Measurements from ENCODE around the gene BATF.

Gene BATF

DNA sequence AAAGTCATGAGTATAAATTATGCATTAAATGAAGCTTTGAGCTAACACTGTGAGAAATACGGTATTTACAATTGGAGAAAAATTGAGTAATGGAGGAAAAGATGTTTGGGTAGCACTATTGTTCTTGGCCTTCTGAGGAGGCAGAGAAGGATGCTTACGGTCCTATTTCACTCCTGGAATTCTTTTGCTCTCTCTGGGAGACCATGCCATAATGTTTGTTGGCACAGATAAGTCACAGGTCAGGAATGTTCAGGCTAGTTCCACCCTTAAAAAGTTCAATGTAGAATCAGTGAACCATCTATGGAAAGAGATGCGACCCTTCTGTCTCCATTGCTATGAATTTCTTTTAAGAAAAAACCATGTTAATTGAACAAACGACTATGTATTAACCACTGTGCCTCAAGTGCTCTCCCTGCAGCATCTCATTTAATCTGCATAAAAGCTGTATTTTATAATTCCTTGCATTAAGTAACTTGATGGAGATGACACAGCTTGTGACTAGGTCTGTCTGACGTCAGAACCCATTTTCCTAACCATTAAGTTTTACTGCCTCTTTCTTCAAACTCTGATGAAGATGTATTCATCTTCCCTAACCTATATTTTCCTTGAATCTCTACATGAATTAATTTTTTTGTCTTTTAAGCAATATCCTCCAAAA lies 9.5 kb downstream of the BATF start:
- no peak for DNase-seq (ENCODE audit: low read depth in 2 of 3, low spot score in 2 of 3)

DNA sequence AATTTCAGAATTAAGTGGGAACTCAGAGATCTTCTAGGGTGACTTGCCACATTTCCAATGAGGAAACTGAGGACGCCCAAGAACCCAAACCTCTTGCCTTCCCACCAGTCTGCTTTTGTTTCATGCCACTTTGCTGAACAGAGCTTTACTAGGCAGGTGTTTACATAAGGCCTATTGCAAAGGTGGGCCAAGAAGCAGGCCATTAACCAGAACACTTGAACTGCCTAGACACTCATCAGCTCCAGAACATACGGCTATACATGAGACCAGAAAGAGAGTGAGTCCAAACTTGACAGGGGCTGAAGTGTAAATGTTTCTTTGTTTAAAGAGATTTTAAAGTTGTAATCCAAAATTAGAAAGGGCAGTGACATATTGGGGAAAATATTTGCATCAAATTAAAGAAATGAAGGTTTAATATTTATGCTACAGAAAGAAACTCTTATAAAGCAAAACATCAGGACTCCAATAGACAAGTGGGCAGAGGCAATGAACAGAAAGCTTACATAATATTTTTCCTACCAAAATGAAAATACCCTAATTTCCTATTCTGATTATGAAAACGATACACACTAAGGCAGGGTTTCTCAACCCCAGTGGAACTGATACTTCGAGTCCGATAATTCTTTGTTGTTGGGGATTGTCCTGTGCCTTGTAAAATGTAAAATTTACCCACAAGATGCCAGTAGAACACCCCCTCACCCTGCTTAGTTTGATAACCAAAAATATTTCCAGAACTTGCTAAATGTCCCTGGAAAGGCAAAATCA lies 11.7 kb downstream of the BATF start:
- DNase-seq (ENCODE audit: low read depth in 2 of 3, low spot score in 2 of 3), result no peak

GRCh38 chr14:75535164-75535898 lies 13.1 kb downstream of the BATF start:
- no peak for DNase-seq (ENCODE audit: low read depth in 2 of 3, low spot score in 2 of 3)

DNA sequence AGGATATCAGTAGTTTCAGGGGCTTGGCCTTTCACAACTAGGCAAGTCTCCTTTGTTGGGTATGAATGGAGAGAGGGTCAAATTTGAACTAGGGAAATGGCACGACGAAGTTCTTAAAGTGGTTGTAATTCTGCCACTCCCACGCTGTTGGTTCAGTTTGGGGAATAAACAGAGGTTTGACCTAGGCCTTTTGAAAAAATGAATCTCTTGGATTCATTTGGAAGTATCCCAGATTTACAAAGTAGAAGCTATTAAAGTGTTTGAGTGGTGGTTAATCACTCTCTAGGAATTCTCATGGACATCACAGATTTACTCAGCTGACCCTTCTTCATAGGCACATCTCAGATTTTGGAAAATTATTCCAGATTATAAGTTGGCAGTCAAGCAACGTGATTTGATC lies 14.8 kb downstream of the BATF start:
- DNase-seq (ENCODE audit: low read depth in 2 of 3, low spot score in 2 of 3), result no peak

- no peak for DNase-seq (ENCODE audit: low read depth in 2 of 3, low spot score in 2 of 3)
These were observed 16.9 kb downstream of the BATF start for GRCh38 chr14:75539162-75539560.

- DNase-seq (ENCODE audit: low read depth in 2 of 3, low spot score in 2 of 3), result no peak
These were observed 17.6 kb downstream of the BATF start for GRCh38 chr14:75539561-75540478.

DNA sequence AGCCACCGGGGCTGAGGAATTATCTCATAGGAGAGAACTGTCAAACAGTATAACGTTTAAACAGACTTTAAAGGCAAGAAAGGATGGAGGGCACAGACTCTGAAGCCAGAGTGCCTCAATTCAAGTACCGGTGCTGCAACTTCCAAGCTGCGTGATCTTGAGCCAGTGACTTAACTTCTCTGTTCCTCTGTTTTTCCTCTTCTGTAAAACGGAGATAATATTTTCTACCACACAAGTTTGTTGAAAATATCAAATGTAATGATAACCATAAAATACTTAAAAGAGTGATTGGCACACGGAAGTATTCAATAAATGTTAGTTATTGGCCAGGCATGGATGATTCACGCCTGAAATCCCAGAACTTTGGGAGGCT lies 18.2 kb downstream of the BATF start:
- no peak for DNase-seq (ENCODE audit: low read depth in 2 of 3, low spot score in 2 of 3)

DNA sequence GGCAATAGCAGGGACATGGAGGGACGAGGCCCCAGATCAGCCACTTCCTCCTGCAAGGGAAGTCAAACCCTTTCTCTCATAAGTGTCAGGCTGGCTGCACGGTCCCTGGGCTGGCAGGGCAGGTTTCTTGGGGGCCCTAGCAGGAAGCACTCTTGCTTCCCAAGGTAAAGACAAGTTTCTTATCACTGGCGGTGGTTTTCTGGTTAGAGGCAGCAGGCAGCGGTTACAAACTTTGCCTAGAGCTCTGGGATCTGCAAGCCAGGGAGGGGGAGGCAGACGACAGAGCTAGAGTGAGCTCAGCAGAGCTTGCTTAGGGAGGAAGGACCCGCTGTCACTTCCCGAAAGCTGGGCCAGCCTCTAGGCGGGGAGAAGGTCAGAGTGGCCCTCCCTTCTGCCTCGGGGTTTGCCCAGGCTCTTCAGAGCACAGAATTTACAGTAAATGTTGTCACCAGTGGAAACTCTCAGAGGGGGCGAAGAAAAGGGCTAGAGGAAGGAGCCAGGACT lies 20.4 kb downstream of the BATF start:
- peak; percentile 37 to 69 (median 62) for DNase-seq (ENCODE audit: low read depth in 2 of 3, low spot score in 2 of 3)

- DNase-seq (ENCODE audit: low read depth in 2 of 3, low spot score in 2 of 3), result no peak
These were observed 21.0 kb downstream of the BATF start for GRCh38 chr14:75543253-75543652.

GRCh38 chr14:75543786-75544185 lies 21.5 kb downstream of the BATF start:
- DNase-seq (ENCODE audit: low read depth in 2 of 3, low spot score in 2 of 3), result no peak

GRCh38 chr14:75545907-75546306 lies 23.6 kb downstream of the BATF start:
- no peak for DNase-seq (ENCODE audit: low read depth in 2 of 3, low spot score in 2 of 3)

GRCh38 chr14:75547552-75548250 lies 25.4 kb downstream of the BATF start:
- no peak for DNase-seq (ENCODE audit: low read depth in 2 of 3, low spot score in 2 of 3)

DNA sequence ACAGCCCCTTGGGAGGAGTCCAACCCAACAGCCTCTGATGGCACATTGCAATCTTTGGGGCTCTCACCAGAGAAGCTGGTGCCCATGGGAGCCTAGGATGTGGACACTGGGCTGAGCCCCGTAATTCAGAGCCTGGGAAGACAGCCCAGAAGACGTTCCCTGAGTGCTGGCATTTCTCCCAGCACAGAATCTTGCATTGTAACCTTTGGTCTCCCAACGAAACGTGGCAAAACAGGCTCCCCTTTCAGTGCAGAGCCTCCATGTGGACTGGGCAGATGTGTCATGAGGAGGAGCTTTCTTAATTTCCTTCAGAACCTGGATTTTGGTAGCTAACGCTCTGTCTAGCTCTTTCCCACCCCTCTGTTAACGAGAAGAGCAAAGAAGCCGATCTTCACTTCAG lies 26.3 kb downstream of the BATF start:
- no peak for DNase-seq (ENCODE audit: low read depth in 2 of 3, low spot score in 2 of 3)

DNA sequence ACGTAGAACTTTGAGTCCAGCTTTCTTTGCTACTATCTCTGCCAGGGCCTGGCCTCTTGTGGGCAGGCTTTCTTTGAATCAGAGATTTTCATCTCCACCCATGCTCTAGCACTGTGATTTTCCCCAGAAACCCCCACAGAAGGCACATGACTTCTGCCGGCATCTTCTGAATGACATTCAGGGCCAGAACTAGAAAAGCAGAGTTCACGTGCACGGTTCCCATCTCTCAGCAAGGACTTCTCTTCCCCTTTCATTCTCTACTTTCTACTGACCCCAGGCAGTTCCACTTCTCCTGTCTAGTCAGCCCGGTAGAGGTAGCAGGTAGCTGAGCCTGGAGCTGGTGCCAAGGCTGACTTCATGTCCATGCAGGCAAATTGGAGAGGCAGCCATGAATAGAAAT lies 26.9 kb downstream of the BATF start:
- DNase-seq (ENCODE audit: low read depth in 2 of 3, low spot score in 2 of 3), result no peak

DNA sequence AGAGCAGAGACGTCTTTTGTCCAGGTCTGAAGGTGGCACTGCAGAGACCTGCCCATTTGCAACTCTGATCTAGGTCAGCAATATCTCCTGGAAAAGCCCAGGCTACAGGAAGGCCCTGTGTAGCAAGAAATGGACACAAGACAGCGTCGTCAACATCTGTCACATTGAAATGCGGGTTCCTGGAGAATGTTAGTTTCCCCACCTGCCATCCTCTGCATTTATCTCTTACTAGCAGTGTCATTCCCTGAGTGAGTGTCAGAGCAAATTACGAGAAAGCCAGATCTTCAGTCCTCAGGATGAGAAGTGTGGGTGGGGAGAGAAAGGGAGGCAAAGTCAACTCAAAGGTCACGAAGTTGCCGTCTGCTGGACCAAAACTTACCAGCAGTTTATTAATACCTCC lies 28.8 kb downstream of the BATF start:
- no peak for DNase-seq (ENCODE audit: low read depth in 2 of 3, low spot score in 2 of 3)

DNA sequence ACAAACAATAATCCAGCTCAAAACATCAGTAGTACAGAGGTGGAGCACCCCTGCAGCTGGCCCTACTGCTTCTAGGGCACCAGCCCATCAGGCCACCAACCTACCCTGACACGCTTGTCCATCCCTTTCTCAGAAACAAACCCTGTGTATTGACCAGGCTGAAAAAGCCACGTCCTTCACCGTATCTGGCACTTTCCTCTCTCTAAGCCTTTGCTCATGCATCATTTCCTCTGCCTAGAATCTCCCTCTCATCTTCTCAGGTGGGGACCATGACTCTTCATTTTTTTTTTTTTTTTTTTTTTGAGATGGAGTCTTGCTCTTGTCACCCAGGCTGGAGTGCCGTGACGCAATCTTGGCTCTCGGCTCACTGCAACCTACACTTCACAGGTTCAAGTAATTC lies 30.9 kb downstream of the BATF start:
- DNase-seq (ENCODE audit: low read depth in 2 of 3, low spot score in 2 of 3), result no peak

DNA sequence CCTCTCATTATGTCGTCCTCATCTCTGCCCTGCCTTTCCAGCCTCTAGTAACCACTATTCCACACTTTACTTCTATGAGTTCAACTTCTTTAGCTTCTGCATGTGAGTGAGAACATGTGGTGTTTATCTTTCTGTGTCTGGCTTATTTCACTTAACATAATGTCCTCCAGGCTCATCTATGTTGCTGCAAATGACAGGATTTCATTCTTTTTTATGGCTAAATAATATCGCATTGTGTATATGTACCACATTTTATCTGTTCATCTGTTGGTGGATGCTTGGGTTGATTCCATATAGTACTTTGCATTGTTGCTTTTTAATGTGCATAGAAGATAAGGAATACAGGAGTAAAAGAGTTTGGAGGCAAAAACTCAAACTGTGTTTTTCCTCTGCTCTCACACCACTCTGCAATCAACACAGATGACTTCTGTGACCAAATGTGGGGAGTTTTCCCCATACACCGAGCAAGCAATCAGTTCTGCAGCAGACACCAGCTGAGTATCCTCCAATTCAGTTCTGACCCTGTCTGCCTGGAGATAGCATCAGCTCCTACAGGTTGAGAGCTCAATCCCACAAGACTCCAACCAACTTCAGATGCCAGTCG lies 31.6 kb downstream of the BATF start:
- no peak for DNase-seq (ENCODE audit: low read depth in 2 of 3, low spot score in 2 of 3)

GRCh38 chr14:75554482-75554881 lies 32.2 kb downstream of the BATF start:
- no peak for DNase-seq (ENCODE audit: low read depth in 2 of 3, low spot score in 2 of 3)

GRCh38 chr14:75558440-75558839 lies 36.2 kb downstream of the BATF start:
- no peak for DNase-seq (ENCODE audit: low read depth in 2 of 3, low spot score in 2 of 3)

- DNase-seq (ENCODE audit: low read depth in 2 of 3, low spot score in 2 of 3), result no peak
These were observed 36.8 kb downstream of the BATF start for GRCh38 chr14:75559045-75559444.

All from activated CD8-positive, alpha-beta memory T cell treated with anti-CD3 and anti-CD28 coated beads for 48 hours (primary cell).